HCT116 (cell line): Measurements from ENCODE around the gene EIF4A3. TPM values are rescaled to one million over a fixed set of nuclear protein-coding genes. Genes with fewer than 3 reads are reported as not detected.
A peak's percentile ranks its signal among the peaks of the same experiment; 100 is the strongest.

Experiments
- ATAC-seq: fragments of 200-7000 bp; cut with Tn5 transposase; 2 replicates; pipeline ENCODE4 v1.9.1; 2020; ENCODE audit warnings: mild to moderate bottlenecking, moderate library complexity
- BruUV-seq: library from RNA; stranded (reverse); fragments of 400-500 nt; replicated peaks from 2 replicates; lab custom pipeline; 2021; lab: Mats Ljungman, UMichigan
- CTCF ChIA-PET: fragments of 300-600 bp; sonication (Branson Sonifier 250); formaldehyde crosslinking; loops from one replicate; lab custom pipeline; 2021; ENCODE audit warnings: antibody characterized with exemption; lab: Charles Lee
- POLR2A ChIA-PET: fragments of 300-600, 350-600 bp; sonication (Branson Sonifier 250); formaldehyde crosslinking; loops from one replicate; lab custom pipeline; 2021; ENCODE audit warnings: antibody characterized with exemption; lab: Charles Lee
- RAD21 ChIA-PET, 2 experiments: fragments of 300-600 bp; sonication (Branson Sonifier 250); formaldehyde crosslinking; loops; one replicate each; lab custom pipeline; 2023; ENCODE audit warnings: low total read pairs in 2 of 2; ENCODE audit not compliant: uncharacterized antibody in 2 of 2, unreplicated experiment in 2 of 2, low non-redundant PET in 1 of 2; lab: Charles Lee
- DNase-seq: peaks from one replicate; pipeline ENCODE4 v3.0.0-alpha.2; 2010; ENCODE audit warnings: low read depth, low spot score
- H2AFZ ChIP-seq: fragments of 200-600 bp; shearing (Covaris generic), sonication (generic); 2 replicates; pipeline ENCODE4 v1.6.1; 2017; ENCODE audit warnings: low read depth, mixed run types, mixed read lengths, antibody characterized with exemption, low read length; ENCODE audit not compliant: poor library complexity, severe bottlenecking
- H3K27ac ChIP-seq: 2 replicates; pipeline ENCODE4 v1.5.1; 2012; ENCODE audit warnings: low read depth, low read length
- H3K27me3 ChIP-seq: fragments of 200-600 bp; sonication (generic); 2 replicates; pipeline ENCODE4 v1.6.1; 2016; ENCODE audit warnings: mixed run types, low read length, mixed read lengths; ENCODE audit not compliant: insufficient read depth
- H3K36me3 ChIP-seq, 2 experiments: fragments of 200-500 bp in 1 of 2; fragments of 200-600 bp in 1 of 2; sonication (Bioruptor generic) in 1 of 2; sonication (generic) in 1 of 2; 2 replicates each; pipeline versions ENCODE4 v1.5.1 to v1.6.1; 2014 to 2016; ENCODE audit warnings: low read length in 2 of 2, inconsistent platforms in 1 of 2, mixed read lengths in 1 of 2, mixed run types in 1 of 2; ENCODE audit not compliant: insufficient read depth in 2 of 2, control insufficient read depth in 1 of 2
- H3K4me1 ChIP-seq, 2 experiments: fragments of 200-600 bp in 1 of 2; sonication (generic) in 1 of 2; 2 replicates each; pipeline versions ENCODE4 v1.5.1 to v1.6.1; 2012 to 2017; ENCODE audit warnings: low read length in 2 of 2, inconsistent platforms in 1 of 2, mild to moderate bottlenecking in 1 of 2, mixed read lengths in 1 of 2, mixed run types in 1 of 2, moderate library complexity in 1 of 2; ENCODE audit not compliant: insufficient read depth in 2 of 2, control insufficient read depth in 1 of 2
- H3K4me2 ChIP-seq: fragments of 200-600 bp; sonication (generic); 2 replicates; pipeline ENCODE4 v1.6.1; 2017; ENCODE audit warnings: mixed run types, low read length, mixed read lengths
- H3K4me3 ChIP-seq, 2 experiments: fragments of 200-600 bp in 1 of 2; sonication (generic) in 1 of 2; replicated peaks in 1 of 2; 2 replicates each; pipeline ENCODE4 v1.5.1; 2011 to 2016; ENCODE audit warnings: low read length in 2 of 2, control low read depth in 1 of 2, low read depth in 1 of 2, mild to moderate bottlenecking in 1 of 2, mixed read lengths in 1 of 2, mixed run types in 1 of 2
- H3K79me2 ChIP-seq: fragments of 200-600 bp; sonication (generic); 2 replicates; pipeline ENCODE4 v1.6.1; 2017; ENCODE audit warnings: mild to moderate bottlenecking, mixed run types, low read length, moderate library complexity, mixed read lengths; ENCODE audit not compliant: insufficient read depth
- H3K9ac ChIP-seq: fragments of 200-600 bp; sonication (generic); 2 replicates; pipeline ENCODE4 v1.6.1; 2016; ENCODE audit warnings: low read length, mixed read lengths
- H3K9me2 ChIP-seq: fragments of 200-600 bp; sonication (generic), shearing (Covaris generic); 2 replicates; pipeline ENCODE4 v1.6.1; 2017; ENCODE audit warnings: mixed run types, mild to moderate bottlenecking, moderate library complexity; ENCODE audit not compliant: insufficient read depth
- H3K9me3 ChIP-seq, 2 experiments: fragments of 200-500 bp in 1 of 2; fragments of 200-600 bp in 1 of 2; sonication (Bioruptor generic) in 1 of 2; sonication (generic) in 1 of 2; 2 replicates each; pipeline ENCODE4 v1.6.1; 2014 to 2017; ENCODE audit warnings: low read length in 2 of 2, mixed read lengths in 2 of 2, inconsistent platforms in 1 of 2, low read depth in 1 of 2, mild to moderate bottlenecking in 1 of 2, mixed run types in 1 of 2, moderate library complexity in 1 of 2; ENCODE audit not compliant: control insufficient read depth in 1 of 2, insufficient read depth in 1 of 2
- H4K20me1 ChIP-seq: fragments of 200-600 bp; sonication (generic), shearing (Covaris generic); 2 replicates; pipeline ENCODE4 v1.6.1; 2017; ENCODE audit warnings: mixed run types, mild to moderate bottlenecking, moderate library complexity; ENCODE audit not compliant: insufficient read depth
- ELF1 ChIP-seq: IDR thresholded peaks from 2 replicates; pipeline ENCODE4 v1.6.1; 2012; ENCODE audit warnings: low read depth, borderline replicate concordance
- FOSL1 ChIP-seq: IDR thresholded peaks from 2 replicates; pipeline ENCODE4 v1.6.1; 2012; ENCODE audit warnings: low read depth
- POLR2A ChIP-seq: IDR thresholded peaks from 2 replicates; pipeline ENCODE4 v1.7.0; 2011; ENCODE audit warnings: borderline replicate concordance; ENCODE audit not compliant: insufficient read depth, insufficient read length; ENCODE audit errors: extremely low read depth
- SRF ChIP-seq: IDR thresholded peaks from 2 replicates; pipeline ENCODE4 v1.6.1; 2012; ENCODE audit warnings: low read depth
- TCF7L2 ChIP-seq: IDR thresholded peaks from 2 replicates; pipeline ENCODE4 v1.7.0; 2011; ENCODE audit warnings: borderline replicate concordance, inconsistent platforms; ENCODE audit not compliant: insufficient read depth, insufficient read length; ENCODE audit errors: extremely low read depth
- ZNF274 ChIP-seq: fragments of 200-500 bp; sonication (Bioruptor generic); IDR thresholded peaks from 2 replicates; pipeline ENCODE4 v1.6.1; 2014; ENCODE audit warnings: mild to moderate bottlenecking, low read depth, low read length, inconsistent platforms
- intact Hi-C: fragments of 100-400 bp; cut with micrococcal nuclease; formaldehyde crosslinking; loops from 2 replicates; pipeline ENCODE4 v1.10.0; 2022
- total RNA-seq: library from RNA; stranded (reverse); gene quantifications from one replicate; pipeline ENCODE4 v1.2.1, GENCODE V29; 2021; ENCODE audit not compliant: unreplicated experiment

The EIF4A3 gene
- total RNA-seq, 1 experiment from 2014 or later, result 248 TPM

- Histone ChIP-seq H3K27me3 (no peaks in the 10 kb centered on the region), H3K4me1 (peaks cover 27% of the 10 kb centered on the region in 2 experiments), H2AFZ (no peak overlapping the region), H3K9ac (no peak overlapping the region), H3K79me2 (peaks cover 7% of the 10 kb centered on the region; the same call in 1 of the 2 replicates), H3K4me2 (no peak overlapping the region), H4K20me1 (no peaks in the 10 kb centered on the region), H3K9me2 (no peaks in the 10 kb centered on the region), H3K4me3 (no peak overlapping the region), H3K9me3 (no peaks in the 10 kb centered on the region), H3K36me3 (peaks cover 0 to 9% of the 10 kb centered on the region in 2 experiments; a peak in 2 of 4 replicates), H3K27ac (no peak overlapping the region; the same call in 1 of the 2 replicates)
- ChIA-PET RAD21 (no interaction called here), CTCF (no interaction called here), POLR2A (no interaction called here)
- DNase-seq (no peak), ATAC-seq (no peak)
- no peak for TF ChIP-seq ELF1
- TF ChIP-seq FOSL1, result no peak
- BruUV-seq, result no TSS peak
- intact Hi-C loops, result no loop called here
Measured at GRCh38 chr17:80104956-80105375, 42.0 kb downstream of the EIF4A3 start.

- POLR2A ChIA-PET, result no interaction called here
- peak overlapping the region; percentile 17; the same call in 1 of the 2 replicates for H3K4me2 ChIP-seq
Measured at GRCh38 chr17:80104321-80104955, 42.5 kb downstream of the EIF4A3 start.

More at GRCh38 chr17:80104321-80104955, 42.5 kb downstream of the EIF4A3 start:
- ChIA-PET CTCF (no interaction called here), RAD21 (interaction anchor here in 1 of 2 experiments (0.6 kb wide), 1 partner anchor 44 kb away, joined by 4 read pairs; no protein-coding TSS in a partner anchor)
- DNase-seq, result no peak
- no peaks in the 10 kb centered on the region for H4K20me1 ChIP-seq
- H3K9ac ChIP-seq, result no peak overlapping the region
- H2AFZ ChIP-seq, result no peak overlapping the region
- H3K4me3 ChIP-seq, result no peak overlapping the region
- H3K27me3 ChIP-seq, result no peaks in the 10 kb centered on the region
- peaks cover 7% of the 10 kb centered on the region; the same call in 1 of the 2 replicates for H3K79me2 ChIP-seq
- H3K27ac ChIP-seq, result no peak overlapping the region; the same call in 1 of the 2 replicates
- no peaks in the 10 kb centered on the region for H3K9me2 ChIP-seq
- no TSS peak for BruUV-seq
- H3K4me1 ChIP-seq, result peaks cover 27 to 32% of the 10 kb centered on the region in 2 experiments
- peaks cover 0 to 9% of the 10 kb centered on the region in 2 experiments; a peak in 2 of 4 replicates for H3K36me3 ChIP-seq
- H3K9me3 ChIP-seq, result no peaks in the 10 kb centered on the region
- ATAC-seq, result no peak
- TF ChIP-seq POLR2A, result no peak
- TF ChIP-seq ZNF274, result no peak
- no peak for TF ChIP-seq ELF1
- TF ChIP-seq SRF, result no peak
- no peak for TF ChIP-seq FOSL1
- peak; percentile 9 for TF ChIP-seq TCF7L2
- TF ChIP-seq, all 23 proteins: peak for 1
- intact Hi-C loops, result no loop called here
